ENCODE results near the gene ENGASE.

ENGASE gene

GRCh38 chr17:79085154-79085920 is 10.7 kb downstream of the ENGASE start:
- TF ChIP-seq CTCF (IDR thresholded peaks at IDR 0.05; ENCODE audit: insufficient read depth, low read depth, low read length, missing control alignments), result no peak
- no peak overlapping the region for H3K4me3 ChIP-seq (ENCODE audit: low read length)
- DNase-seq (ENCODE audit: low read depth), result no peak

- TF ChIP-seq CTCF (IDR thresholded peaks at IDR 0.05; ENCODE audit: insufficient read depth, low read depth, low read length, missing control alignments), result no peak
- H3K4me3 ChIP-seq (ENCODE audit: low read length), result no peak overlapping the region
- DNase-seq (ENCODE audit: low read depth), result no peak
Measured at GRCh38 chr17:79085921-79086551, 11.4 kb downstream of the ENGASE start.

DNA sequence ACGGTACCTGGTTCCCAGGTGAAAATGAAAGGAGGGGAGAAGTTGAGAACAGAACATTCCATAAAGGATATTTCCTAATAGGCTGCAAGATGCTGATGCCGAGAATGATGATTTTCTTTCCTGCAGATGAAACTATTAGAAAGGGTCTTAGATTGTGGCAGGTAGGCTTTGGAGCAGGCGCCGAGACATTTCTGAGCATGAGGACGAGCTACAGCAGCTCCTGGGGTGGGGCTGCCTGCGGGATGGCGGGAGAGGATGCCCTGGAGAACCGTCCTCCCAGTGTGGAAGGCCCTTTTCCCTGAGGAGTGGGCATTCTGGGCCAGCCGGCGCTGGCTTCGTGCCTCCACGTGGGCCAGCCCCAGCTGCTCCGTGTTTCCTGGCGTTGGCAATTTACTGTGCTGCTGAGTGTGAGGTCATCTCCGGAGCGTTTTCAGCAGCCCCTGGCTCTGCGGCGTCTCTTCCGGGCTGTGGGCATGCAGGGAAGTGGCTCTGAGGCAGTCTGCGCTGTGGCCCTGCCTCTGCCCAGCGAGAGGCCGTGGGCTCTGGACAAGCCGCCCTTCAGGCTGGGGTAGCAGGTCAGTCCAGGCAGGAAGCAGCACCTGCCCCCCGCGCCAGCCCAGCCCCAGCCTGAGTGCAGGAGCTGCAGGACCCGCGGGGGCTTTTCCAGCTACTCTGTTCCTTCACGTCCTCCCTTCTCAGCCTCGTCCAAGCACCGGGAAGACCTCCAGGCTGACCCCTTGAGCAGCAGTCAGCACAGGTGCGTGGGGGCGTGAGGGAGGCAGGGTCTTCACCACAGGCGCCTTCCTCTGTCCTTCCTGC is 12.2 kb downstream of the ENGASE start:
- DNase-seq (ENCODE audit: low read depth), result no peak
- H3K4me3 ChIP-seq (ENCODE audit: low read length), result no peak overlapping the region
- TF ChIP-seq CTCF (IDR thresholded peaks at IDR 0.05; ENCODE audit: insufficient read depth, low read depth, low read length, missing control alignments), result no peak

- TF ChIP-seq CTCF (IDR thresholded peaks at IDR 0.05; ENCODE audit: insufficient read depth, low read depth, low read length, missing control alignments), result peak; percentile 90
- DNase-seq (ENCODE audit: low read depth), result peak; percentile 57
- H3K4me3 ChIP-seq (ENCODE audit: low read length), result no peak overlapping the region
Measured at GRCh38 chr17:79087428-79088143, 13.0 kb downstream of the ENGASE start.

DNA sequence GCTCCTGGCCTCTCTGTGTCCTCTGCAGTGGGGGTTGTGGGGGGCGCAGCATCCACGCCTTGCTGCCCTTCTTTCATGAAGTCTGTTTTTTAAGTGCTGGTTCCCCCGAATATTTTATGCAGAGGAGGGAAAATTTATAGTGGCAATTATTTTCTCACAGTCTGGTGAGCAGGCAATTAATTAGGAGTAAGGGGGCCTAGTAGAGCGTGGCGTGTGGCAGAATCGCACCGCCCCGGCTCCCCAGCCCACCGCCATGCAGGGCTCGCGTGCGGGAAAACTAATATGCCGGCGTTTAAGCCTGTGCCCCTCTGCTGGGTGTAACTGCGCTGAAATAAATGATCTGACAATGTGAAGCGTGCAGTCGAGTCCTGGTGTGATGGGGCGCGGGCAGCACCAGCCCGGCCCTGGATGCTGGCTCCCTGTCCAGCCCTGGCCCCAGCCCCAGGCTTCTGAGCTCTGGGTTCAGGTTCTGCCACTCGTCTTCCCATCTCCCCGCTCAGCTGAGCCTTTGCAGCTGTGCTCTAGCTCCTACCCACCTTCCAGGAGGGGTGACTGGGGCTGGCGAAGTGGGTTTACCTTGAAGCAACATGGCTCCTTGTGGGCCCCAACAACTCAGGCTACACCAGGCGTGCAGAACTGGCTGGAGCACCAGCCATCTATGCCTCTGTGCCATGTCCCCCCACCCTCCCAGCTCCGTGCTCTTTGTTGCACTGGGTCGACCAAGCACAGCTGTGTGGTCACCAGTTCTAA is 13.8 kb downstream of the ENGASE start:
- H3K4me3 ChIP-seq (ENCODE audit: low read length), result no peak overlapping the region
- TF ChIP-seq CTCF (IDR thresholded peaks at IDR 0.05; ENCODE audit: insufficient read depth, low read depth, low read length, missing control alignments), result no peak
- DNase-seq (ENCODE audit: low read depth), result no peak

DNA sequence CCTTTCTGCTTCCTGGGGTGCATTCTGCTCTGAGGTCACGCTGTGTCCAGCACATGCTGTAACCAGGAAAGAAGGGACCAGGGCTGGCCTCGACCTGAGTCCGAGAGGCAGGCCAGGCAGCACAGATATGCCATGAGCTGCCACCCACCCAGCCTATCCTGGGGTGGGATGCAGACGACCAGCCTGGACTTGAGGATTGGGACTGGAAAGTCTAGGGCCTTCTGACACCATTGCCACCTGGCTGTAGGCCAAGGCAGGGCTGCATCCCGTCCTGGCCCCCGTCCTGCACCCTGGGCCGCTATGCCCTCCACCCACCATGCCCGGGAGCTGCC is 14.3 kb downstream of the ENGASE start:
- no peak overlapping the region for H3K4me3 ChIP-seq (ENCODE audit: low read length)
- no peak for DNase-seq (ENCODE audit: low read depth)
- TF ChIP-seq CTCF (IDR thresholded peaks at IDR 0.05; ENCODE audit: insufficient read depth, low read depth, low read length, missing control alignments), result no peak

Measured in epithelial cell of esophagus (primary cell).